HT1080 (cell line): Measurements from ENCODE around the gene LKAAEAR1. TPM values are rescaled to one million over a fixed set of nuclear protein-coding genes. Genes with fewer than 3 reads are reported as not detected.

ENCODE experiments used
- DNase-seq: peaks from one replicate; pipeline ENCODE4 v3.0.0-alpha.2; 2015; ENCODE audit warnings: low read depth
- total RNA-seq: library from RNA; depleted of rRNA; stranded (reverse); fragments of >200 nt; shearing (Covaris generic); gene quantifications from 2 replicates; pipeline ENCODE4 v1.2.3, GENCODE V29; 2014

LKAAEAR1 gene
- total RNA-seq, 1 experiment from 2014 or later, result 1.0 TPM

- DNase-seq, result no peak
Observed at GRCh38 chr20:64068386-64069208, 15.6 kb downstream of the LKAAEAR1 start.

GRCh38 chr20:64067733-64068307 lies 16.4 kb downstream of the LKAAEAR1 start:
- no peak for DNase-seq

GRCh38 chr20:64067005-64067632 lies 17.1 kb downstream of the LKAAEAR1 start:
- no peak for DNase-seq

GRCh38 chr20:64065974-64066343 lies 18.2 kb downstream of the LKAAEAR1 start:
- DNase-seq, result peak; percentile 92

DNA sequence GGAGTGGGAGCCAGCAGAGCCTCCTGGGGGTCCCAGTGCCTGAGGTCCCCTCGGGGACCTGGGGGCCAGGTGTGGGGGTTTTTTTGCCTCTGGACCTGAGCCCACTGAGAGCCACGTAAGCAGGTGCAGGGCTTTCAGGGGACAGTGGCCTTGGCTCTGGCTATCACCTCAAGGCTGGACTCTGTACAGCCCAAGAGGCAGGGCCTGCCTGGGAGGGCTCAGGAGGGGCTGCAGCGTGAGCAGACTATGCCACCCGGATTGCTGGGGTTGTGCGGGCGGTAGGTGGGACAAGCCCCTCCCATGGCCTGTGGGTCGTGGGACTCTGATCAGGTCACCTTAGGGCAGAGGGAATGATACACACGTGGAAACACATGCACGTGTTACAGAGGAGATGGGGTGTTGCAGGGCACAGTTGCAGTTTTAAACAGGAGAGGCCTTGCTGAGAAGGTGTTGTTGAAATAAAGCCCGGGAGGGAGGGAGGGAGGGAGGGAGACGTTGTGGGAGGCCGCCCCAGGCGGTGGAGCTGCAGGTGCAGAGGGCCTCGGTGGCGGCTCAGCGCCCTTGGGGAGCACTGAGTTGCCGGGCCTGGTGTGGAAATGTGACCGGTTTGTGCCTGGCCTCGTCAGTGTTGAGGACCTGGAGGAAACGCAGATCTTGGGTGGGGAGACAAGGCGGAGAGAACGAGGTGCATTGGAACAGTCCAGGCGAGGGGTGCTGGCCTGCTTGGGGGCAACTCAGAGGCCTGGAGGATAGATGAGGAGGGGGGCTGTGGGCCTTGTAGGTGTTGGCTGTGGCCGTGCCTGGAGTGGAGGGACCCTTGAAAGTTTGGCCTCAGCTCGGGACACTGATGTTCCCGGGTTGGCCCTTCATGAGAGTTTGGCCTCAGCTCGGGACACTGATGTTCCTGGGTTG lies 18.9 kb downstream of the LKAAEAR1 start:
- no peak for DNase-seq

DNA sequence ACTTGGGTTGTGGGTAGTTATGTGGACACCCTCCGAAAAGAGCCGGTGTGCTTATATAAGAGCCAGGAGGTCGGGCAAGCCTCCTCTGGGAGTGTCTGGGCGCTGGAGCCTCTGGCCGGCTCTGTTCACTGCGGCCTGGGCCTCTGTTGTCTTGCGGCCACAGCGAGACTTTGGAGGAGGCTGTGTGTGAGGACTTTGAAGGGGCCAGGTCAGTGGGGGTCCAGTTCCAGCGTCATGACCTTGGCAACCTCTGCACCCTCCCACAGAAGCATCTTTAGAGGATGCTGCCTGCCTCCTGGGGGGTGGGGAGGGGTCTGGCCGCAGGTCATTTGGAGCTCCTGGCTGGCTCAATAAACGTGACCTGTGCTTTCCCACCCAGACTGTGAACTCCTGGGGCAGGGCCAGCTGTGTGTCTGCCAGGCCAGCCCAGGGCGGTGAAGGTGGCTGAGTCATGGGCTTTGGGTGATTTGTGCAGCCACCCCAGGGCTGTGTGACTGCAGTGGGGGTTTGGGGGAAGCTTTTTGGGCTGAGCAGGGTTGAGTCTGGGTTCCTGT lies 20.0 kb downstream of the LKAAEAR1 start:
- DNase-seq, result peak; percentile 54

- DNase-seq, result no peak
Observed at GRCh38 chr20:64063389-64064144, 20.6 kb downstream of the LKAAEAR1 start.

- peak; percentile 92 for DNase-seq
Observed at GRCh38 chr20:64062596-64063388, 21.4 kb downstream of the LKAAEAR1 start, which contains the start of gene TCEA2. TCEA2 (plus strand) TSS chr20:64063198; CDS start chr20:64063313, 115 bp downstream.

DNA sequence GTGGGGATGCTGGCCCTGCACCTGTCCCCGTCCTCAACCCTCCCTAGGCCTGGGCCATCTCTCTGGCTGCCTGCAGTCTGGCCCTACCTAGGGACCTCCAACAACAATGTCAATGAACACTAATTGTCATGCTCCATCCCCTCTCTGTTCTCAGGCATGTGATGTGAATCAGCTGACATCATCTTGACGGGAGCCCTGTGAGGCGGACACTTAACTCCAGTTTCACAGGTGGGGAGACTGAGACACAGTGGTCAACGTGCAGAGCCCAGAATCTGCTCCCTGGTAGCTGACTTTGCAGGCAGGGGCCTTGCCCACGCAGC lies 22.0 kb downstream of the LKAAEAR1 start:
- DNase-seq, result no peak

DNA sequence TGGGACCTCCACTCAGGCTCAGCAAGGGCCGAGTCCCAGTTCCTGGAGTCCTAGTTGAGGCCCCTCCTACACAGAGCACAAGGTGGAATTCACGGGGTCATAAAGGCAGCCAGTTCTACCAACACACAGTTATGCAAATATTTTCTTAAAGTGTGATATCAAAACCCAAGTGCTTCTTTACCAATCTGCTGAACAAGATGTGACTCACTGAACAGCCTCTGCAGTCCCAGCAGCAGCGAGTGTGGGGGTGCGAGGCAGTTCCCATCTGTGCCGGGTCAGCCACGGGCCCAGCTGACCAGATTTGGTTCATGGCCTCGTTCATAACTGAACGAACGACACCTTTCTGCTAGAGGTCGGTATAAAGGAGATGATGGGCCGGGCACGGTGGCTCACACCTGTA lies 25.7 kb downstream of the LKAAEAR1 start:
- peak; percentile 61 for DNase-seq

DNA sequence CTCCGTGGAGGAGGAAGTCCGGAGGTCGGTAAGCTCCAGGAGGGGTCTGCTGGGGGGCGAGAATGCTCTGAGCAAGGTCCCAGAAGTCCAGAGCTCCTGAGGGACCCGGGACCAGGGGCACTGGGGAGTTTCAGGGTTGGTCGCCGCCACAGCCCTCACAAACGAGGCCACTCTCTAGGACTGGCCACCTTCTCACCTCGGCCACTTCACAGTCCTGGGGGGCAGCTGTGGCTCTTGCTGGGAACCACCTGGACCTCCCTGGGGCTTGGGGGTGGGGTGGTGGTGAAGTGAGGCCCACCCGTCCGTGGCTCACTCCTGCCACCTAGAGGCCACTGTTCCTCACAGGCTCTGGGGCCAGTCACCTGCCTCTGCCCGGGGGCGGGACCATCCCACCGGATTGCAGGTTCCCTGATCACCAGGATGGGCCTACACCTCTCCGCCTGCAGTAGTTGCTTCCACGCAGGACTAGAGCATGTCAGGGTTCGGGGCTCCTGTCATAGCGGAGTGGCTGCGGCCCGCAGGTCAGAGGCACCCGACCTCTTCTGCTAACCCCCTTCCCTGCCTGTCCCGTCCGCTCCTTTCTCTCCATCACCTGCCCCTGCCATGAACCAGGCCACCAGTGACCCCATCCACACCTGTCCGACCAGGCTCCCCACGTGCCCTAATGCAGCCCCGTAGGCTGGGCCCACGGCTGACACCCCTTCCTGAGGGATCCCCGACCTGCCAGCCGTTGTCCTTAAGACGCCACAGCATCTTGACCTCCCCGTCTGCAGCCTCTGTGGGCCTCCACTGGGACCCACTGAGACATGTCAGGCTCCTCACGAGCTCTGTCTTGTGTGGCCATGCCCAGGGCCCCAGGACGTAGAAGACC lies 26.3 kb downstream of the LKAAEAR1 start:
- peak; percentile 54 for DNase-seq

DNA sequence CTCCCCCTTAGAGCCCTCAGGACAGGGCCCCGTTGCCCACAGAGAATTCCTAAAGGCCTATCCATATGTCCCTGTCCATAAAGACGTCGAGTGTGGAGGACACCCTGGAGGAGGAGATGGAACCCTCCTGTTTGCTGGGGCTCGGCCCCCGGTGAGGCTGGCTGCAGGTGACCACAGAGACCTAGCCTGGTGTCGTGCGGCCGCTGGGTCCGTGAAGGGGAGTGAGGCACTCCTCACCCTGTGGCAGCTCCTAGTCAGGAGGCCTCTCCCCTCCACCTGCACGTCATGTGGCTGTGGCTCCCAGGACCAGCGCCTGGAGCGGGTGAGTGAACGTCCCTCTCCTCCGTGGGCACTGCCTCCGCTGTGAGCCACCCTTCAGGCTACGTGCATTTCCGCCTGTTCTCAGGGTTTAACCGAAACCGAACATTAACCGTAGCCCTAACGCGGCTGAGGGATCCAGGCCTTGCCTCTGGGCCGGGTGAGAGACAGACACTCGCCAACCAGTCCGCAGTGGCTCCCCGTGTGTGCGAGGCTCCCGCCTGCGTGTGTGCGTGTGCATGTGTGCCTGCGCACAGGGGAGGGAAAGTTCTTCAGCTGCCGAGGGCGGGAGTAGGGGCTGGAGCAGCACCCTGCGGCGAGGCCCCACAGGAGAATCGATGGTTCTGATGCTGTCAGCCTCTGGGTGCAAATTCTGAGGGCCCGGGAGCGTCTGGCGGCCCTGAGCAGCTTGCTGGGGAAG lies 27.1 kb downstream of the LKAAEAR1 start:
- no peak for DNase-seq

DNA sequence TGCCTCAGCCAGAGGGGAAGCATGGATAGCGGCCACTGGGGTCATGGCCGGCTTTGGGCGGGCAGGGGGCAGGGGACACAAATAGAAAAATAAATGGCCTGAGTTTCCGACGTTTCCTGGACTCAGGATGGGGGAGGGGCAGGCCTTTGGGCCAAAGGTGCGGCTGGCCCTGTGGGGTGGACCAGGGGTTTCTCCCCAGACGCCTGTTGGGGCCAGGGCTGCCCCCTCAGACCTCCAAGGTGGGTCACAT lies 27.6 kb downstream of the LKAAEAR1 start:
- DNase-seq, result no peak

DNA sequence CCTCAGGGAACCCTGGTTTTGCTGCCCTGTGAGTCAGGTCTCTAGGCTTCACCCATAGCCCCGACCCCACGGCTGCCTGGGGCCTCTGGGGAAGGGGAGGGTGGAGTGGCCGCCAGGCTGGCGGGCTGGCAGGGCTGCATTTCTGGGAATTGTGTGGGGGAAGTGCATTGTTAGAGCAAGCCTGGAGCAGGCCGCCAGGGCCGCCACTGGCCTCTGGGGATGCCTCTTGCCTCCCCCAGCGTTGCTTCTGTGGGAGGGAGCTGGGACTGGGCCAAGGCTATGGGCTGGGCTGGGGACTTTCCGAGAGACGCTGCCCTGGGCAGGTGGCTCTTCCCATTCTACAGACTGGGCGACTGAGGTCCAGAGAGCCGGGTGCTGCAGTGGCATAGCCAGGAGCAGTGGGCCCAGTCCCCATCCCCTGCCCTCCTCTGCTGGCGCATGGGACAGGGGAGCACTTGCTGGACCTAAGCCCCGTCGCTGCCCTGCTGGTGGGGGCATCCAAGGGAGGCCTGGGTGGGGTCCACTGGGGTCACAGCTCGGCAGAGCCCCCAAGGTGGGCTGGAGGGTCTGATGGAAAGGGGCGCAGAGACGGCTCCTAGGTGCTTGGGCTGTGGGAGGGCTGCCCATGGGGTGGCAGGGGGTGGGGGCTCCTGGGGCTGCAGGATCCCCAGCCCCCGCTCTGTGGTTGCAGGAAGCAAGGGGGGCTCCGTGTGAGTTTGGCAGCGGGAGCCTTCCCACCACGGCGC lies 28.1 kb downstream of the LKAAEAR1 start:
- peak; percentile 28 for DNase-seq

- DNase-seq, result no peak
Observed at GRCh38 chr20:64055396-64055892, 28.8 kb downstream of the LKAAEAR1 start.

DNA sequence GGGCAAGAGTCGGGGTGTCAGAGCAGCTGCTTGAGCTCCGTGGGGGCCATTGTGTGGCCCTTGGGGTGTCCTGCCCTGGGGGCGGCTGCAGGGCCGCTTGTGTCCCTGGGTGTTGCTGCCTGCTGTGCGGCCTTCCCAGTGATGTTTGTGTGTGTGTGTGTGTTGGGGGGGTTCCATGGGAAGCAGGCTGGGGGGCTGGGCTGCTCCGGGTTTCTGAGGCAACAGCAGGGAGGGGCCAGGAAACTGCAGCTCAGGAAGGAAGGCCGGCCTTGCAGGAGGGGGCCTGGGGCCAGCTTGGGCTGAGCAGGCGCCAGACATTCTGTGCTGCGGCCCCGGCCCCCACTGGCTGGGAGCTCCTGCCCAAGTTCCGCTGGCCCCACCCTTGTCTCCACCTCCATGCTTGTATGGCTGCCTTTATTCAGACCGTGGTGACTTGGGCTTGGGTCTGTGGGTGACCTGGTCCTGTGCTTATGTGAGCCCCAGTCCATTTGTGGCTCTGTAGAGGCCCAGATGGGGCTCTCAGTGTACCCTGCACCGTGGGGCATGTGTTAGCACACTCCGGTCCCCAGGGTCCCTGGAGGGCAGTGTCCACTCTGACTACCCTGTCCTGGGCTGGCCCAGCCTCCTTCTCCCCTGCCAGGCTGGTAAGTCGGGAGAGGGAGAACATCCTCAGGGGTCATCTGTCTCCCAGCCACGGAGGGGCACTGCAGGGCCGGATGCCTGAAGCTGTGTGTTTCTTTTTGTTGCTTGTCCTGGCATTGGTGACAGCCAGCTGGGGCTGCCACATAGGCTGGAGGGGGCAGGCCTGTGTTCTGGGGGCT lies 30.1 kb downstream of the LKAAEAR1 start:
- peak; percentile 54 for DNase-seq
